HEK293 (cell line): ENCODE results near the gene PSD2.

Experiments used
- CTCF ChIP-seq: fragments of 450-650 bp; formaldehyde crosslinking; IDR thresholded peaks from 2 replicates; pipeline ENCODE4 v1.5.1; 2016; ENCODE audit warnings: missing biosample characterization, missing genetic modification characterization
- KLF16 ChIP-seq: fragments of 450-650 bp; formaldehyde crosslinking; IDR thresholded peaks from 2 replicates; pipeline ENCODE4 v1.5.1; 2017; ENCODE audit warnings: missing biosample characterization, missing genetic modification characterization
- RBAK ChIP-seq: fragments of 450-650 bp; formaldehyde crosslinking; IDR thresholded peaks from 2 replicates; pipeline ENCODE4 v1.5.1; 2016; ENCODE audit warnings: missing biosample characterization, missing genetic modification characterization
- ZNF18 ChIP-seq: fragments of 450-650 bp; formaldehyde crosslinking; IDR thresholded peaks from 2 replicates; pipeline ENCODE4 v1.5.1; 2016; ENCODE audit warnings: missing biosample characterization, missing genetic modification characterization
- ZNF350 ChIP-seq: fragments of 450-650 bp; formaldehyde crosslinking; IDR thresholded peaks from 2 replicates; pipeline ENCODE4 v1.5.0; 2017; ENCODE audit warnings: missing biosample characterization, mild to moderate bottlenecking, missing genetic modification characterization
- ZNF449 ChIP-seq: fragments of 450-650 bp; formaldehyde crosslinking; IDR thresholded peaks from 2 replicates; pipeline ENCODE4 v1.5.1; 2017; ENCODE audit warnings: missing biosample characterization, mild to moderate bottlenecking, missing genetic modification characterization, moderate library complexity
- ZNF549 ChIP-seq: fragments of 450-650 bp; IDR thresholded peaks from 2 replicates; pipeline ENCODE4 v1.5.1; 2018; ENCODE audit warnings: missing biosample characterization, missing genetic modification characterization, mild to moderate bottlenecking, inconsistent platforms, moderate library complexity
- ZSCAN5A ChIP-seq: fragments of 450-650 bp; formaldehyde crosslinking; IDR thresholded peaks from 2 replicates; pipeline ENCODE4 v1.5.1; 2016; ENCODE audit warnings: missing biosample characterization, missing genetic modification characterization

- no peak for TF ChIP-seq CTCF (tag by site-specific recombination)
- no peak for TF ChIP-seq KLF16 (tag by site-specific recombination)
- no peak for TF ChIP-seq ZNF549 (tag by site-specific recombination)
- TF ChIP-seq ZSCAN5A: no peak
- TF ChIP-seq ZNF449 (tag by site-specific recombination): no peak
- no peak for TF ChIP-seq RBAK
- TF ChIP-seq ZNF350: no peak
- TF ChIP-seq ZNF18 (tag by site-specific recombination): no peak
These were observed 19.2 kb downstream of the PSD2 start for GRCh38 chr5:139814704-139815280.
